ENCODE measurements around the gene RASSF9.
A peak's percentile ranks its signal among the peaks of the same experiment; 100 is the strongest.

DNA sequence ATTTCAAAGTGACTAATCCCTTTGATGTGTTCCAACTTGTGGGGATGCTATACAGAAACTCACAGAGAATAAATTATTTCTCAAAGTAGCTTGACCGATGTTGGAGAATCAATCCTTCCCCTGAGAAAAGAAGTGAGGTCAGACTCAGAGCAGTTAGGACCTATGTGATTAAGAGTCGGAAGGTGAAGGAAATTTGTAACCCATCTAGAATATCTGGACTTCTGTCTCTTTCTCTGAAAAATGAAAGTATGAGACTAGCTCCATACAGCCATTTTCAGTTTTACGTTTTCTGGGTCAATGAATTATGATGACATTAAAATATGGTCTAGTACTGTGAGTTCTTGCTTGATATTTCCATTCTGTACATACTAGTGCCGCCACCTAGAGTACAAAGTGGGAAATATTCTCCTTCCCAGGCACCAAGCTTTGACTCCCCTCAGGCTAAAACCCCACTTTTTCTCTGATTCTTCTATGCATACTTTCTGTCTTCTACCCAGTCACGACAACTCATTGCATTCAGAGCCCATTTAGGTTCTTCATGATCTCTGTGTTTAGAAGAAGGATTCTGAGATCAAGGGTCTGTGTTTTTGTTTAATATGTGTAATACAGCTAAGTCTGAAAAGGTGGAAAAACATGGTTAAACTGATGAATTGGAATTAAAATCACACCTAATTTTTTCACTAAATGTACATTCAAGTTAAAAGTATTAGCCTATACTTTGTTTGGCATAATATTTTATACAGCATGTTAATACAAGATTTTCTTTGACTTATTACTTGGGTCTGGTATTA is 31.0 kb upstream of the RASSF9 start:
- TF ChIP-seq, protein P1, sequence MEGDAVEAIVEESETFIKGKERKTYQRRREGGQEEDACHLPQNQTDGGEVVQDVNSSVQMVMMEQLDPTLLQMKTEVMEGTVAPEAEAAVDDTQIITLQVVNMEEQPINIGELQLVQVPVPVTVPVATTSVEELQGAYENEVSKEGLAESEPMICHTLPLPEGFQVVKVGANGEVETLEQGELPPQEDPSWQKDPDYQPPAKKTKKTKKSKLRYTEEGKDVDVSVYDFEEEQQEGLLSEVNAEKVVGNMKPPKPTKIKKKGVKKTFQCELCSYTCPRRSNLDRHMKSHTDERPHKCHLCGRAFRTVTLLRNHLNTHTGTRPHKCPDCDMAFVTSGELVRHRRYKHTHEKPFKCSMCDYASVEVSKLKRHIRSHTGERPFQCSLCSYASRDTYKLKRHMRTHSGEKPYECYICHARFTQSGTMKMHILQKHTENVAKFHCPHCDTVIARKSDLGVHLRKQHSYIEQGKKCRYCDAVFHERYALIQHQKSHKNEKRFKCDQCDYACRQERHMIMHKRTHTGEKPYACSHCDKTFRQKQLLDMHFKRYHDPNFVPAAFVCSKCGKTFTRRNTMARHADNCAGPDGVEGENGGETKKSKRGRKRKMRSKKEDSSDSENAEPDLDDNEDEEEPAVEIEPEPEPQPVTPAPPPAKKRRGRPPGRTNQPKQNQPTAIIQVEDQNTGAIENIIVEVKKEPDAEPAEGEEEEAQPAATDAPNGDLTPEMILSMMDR (IDR thresholded peaks at IDR 0.05) = peak; percentile 48 to 78 (median 74)
- TF ChIP-seq POLR2AphosphoS5 (IDR thresholded peaks at IDR 0.05) (no peak), EP300 (IDR thresholded peaks at IDR 0.05) (no peak), POLR2A (IDR thresholded peaks at IDR 0.05) (no peak)

Measured in gastroesophageal sphincter (tissue), 3 donors.